Right renal cortex interstitium (tissue), 3 donors: ENCODE data around the gene GTSF1L. TPM values are rescaled to one million over a fixed set of nuclear protein-coding genes. Genes with fewer than 3 reads are reported as not detected.

Source experiments
- DNase-seq, 3 donors: peaks; one replicate each; pipeline ENCODE4 v3.0.0-alpha.2; 2013; ENCODE audit warnings: low read depth in 3 of 3, low spot score in 2 of 3
- polyA plus RNA-seq, 3 donors: library from polyadenylated mRNA; unstranded; fragments of 120-200 nt; gene quantifications; one replicate each; pipeline ENCODE4 v1.2.1, GENCODE V29; 2013; ENCODE audit not compliant: insufficient read length in 3 of 3

Gene GTSF1L
- polyA plus RNA-seq, 3 donors: not detected

DNA sequence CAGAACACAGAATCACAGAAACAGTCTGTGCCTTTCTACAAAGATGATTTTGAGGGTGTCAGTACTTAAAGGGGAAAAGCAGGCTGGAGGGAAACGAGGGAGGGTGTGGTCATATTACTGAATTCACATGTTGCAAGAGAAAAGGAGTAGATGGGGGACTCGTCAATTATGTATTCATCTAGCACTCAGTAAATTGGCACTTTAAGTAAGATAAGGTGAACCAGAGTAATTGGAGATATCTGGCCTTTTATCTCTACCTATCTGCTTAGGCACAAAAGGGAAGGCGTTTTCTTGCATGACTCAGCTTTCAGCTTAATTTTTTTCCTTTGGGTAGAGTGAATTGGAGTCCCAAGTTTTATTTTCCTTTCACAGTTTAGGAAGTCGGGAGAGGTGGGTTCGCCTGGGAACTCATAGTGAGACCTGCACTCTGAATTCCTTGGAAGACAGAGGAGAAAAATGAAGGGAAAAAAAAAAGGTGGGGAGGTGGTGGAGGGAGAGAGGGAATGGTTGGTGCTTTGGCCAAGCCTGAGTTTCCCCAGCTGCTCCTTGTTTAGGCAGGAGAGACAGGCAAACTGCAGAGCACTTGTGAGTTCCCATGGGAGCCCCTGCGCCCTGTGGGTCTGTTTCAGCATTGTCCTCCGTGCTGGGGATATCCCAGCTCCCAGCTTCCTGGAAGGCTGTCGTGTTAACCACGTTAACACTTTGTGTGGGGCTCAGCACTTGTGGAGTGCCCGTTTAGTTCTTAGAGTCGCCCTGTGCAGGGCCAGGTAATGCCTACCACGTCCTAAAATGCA, 19.7 kb upstream of the GTSF1L start:
- no peak for DNase-seq

- no peak for DNase-seq
These were observed 18.3 kb upstream of the GTSF1L start for GRCh38 chr20:43744966-43745730.

- no peak for DNase-seq
These were observed 17.4 kb upstream of the GTSF1L start for GRCh38 chr20:43744151-43744611.

- no peak for DNase-seq
These were observed 13.8 kb upstream of the GTSF1L start for GRCh38 chr20:43740642-43741041.

DNA sequence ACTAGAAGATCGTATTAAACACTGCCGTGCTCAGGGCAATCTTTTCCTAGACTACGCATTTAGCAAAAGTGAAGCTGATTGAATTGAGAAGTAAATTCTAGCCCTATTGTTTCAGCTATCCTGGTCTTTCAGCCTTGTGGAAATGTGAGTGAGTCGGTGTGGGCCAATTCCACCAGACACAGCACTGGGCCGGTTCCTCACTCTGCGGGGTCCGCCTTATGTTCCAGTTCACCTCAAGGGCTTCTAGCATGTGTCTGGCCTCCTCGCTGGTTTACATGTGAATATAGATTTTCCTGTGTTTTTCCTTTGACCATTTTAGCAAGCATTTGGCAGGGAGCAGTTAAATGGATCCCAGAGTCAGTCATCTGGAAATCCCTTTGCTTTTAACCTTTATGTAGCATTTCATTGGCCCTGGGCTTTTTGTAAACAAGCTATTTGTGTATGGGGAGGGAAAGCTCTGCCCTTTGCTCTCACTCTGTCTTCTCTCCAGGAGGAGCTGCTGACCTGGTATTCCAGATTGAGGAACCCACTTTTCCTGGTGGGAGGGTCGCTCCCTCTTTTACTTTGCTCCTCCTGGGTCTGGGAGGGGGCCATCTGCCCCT, 12.4 kb upstream of the GTSF1L start:
- DNase-seq: no peak

DNA sequence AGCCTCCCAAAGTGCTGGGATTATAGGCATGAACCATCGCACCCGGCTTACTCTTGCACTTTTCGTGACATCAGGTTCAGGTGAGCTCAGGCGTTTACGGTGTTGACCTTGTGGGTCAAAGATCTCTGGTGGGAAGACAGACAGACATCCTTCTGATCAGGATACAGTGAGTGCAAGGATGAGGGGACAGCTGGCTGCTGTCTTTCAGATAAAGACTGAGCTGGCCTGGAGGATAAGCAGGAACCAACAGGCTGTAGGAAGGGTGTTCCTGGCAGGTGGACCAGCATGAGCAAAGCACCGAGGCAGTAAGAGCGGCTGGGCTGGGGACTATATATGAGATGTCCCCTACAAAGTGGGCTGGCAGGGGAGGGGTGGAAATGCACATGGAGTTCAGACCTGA, 11.1 kb upstream of the GTSF1L start:
- no peak for DNase-seq

GRCh38 chr20:43736588-43737158, 9.9 kb upstream of the GTSF1L start:
- no peak for DNase-seq

GRCh38 chr20:43731927-43732326, 5.1 kb upstream of the GTSF1L start:
- no peak for DNase-seq

GRCh38 chr20:43731469-43731868, 4.7 kb upstream of the GTSF1L start:
- DNase-seq: no peak

- no peak for DNase-seq
These were observed 2.0 kb upstream of the GTSF1L start for GRCh38 chr20:43728686-43729255.

DNA sequence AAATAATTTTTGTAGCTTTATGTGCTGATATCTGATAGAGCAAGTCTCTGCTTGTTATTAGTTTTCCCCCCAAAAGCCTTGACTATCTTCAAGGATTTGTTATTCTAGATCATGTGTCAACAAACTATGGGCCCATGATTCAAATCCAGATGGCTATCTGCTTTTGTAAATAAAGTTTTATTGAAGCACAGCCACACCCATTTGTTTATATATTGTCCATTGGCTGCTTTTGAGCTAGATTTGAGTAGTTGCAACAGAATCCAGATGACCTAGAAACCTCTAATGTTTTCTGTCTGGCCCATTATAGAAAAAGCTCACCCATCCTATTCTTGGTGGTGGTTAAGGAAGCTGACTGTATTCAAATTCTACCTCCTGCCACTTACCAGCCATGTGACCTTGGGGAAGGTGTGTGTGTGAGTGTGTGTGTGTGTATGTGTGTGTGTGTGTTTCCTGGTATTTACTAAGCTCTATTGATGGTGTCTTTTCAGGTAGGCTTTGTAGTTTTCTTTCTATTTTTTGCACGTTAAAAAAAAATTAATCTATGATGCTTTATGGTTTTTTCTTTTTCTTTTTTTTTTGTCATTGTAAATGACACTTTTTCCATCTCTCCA, 1.3 kb upstream of the GTSF1L start:
- no peak for DNase-seq

GRCh38 chr20:43726333-43726732, 469 bp downstream of the GTSF1L start:
- DNase-seq: no peak

GRCh38 chr20:43725666-43726065, 1.1 kb downstream of the GTSF1L start:
- no peak for DNase-seq

DNA sequence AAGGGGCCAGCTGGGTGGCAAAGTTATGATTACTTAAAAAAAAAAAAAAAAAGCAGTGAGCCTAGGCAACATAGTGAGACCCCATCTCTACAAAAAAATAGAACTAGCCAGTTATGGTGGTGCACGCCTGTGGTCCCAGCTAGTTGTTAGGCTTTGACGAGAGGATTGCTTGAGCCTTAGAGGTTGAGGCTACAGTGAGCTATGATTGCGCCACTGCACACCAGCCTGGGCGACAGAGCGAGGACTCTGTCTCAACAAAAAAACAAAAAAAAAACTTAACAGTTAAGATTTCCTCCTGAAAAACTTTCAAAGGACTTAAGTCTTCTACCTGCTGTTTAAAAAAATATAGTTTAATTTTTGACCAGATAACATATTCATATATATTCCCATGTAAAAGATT, 2.4 kb downstream of the GTSF1L start:
- DNase-seq: no peak

DNA sequence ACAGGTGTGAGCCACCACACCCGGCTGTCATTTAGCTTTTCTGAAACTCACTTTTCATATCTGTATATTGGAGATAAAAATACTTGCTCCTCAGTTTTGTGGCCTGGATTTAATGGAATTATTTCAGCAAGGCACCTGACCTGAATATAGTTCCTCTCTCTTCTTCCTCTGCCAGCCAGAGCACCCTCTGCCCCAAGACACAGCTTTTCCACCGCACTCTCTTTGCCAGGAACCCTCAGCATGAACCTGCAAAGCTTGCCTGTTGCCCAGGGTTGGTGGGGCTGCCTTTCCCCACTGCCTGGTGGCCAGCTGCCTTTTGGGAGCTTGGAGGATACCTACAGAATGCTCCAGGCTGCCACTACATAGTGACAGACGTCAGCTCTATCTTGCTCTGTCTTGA, 3.1 kb downstream of the GTSF1L start:
- DNase-seq: no peak

DNA sequence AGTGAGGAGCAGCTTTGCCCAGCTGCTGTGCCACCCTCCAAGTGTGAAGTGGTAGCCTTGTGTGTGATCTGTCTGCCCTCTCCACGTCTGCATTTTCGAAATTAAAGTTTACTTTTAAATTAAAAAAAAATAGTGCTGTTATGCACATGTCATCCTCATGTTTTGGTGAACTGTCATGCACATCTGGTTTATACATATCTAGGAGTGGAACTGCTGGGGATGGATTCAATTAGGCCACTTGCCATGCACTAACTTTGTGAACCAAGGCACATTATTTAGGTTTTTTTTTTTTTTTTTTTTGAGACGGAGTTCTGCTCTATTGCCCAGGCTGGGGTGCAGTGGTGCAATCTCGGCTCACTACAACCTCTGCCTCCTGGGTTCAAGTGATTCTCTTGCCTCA, 3.6 kb downstream of the GTSF1L start:
- DNase-seq: no peak

DNA sequence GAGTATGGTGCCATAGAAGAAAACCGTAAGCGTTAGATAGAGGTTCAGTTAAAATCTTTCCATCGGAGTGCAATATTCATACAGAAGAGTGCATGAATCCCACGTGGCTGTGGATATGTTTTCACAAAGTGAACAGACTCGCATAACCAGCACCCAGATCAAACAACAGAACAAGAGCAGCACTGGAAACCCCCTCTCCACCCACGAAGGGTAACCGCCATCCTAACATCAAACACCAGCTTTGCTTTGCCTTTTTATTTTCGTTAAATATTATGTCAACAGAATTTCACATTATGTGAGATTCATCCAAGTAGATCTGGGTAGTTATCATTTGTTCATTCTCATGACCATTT, 4.7 kb downstream of the GTSF1L start:
- DNase-seq: no peak

- no peak for DNase-seq
These were observed 5.2 kb downstream of the GTSF1L start for GRCh38 chr20:43721429-43722152.

DNA sequence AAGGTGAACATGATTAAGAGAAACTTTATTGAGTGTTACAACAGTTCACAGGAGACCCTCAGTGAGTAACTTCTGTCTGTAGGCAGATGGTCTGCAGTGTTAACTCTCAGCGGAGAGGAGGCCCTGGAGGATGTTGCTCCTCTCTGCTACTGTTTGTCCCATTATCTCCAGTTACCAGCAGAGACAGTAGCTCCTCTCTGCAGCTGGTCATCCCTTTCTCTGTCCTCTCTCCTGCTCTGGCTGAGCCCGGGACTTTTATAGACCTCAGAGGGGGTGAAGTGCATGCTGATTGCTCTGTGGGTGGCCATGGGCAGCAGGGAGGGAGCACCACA, 5.7 kb downstream of the GTSF1L start:
- no peak for DNase-seq

GRCh38 chr20:43720007-43720406, 6.8 kb downstream of the GTSF1L start:
- DNase-seq: no peak
